GM18498 (cell line): ENCODE data around the gene HOXC10.

Experiments used
- ATAC-seq: cut with Tn5 transposase; IDR thresholded peaks from one replicate; pipeline ENCODE4 v1.9.1; 2021; ENCODE audit warnings: mild to moderate bottlenecking, moderate library complexity; ENCODE audit not compliant: unreplicated experiment

HOXC10 gene

DNA sequence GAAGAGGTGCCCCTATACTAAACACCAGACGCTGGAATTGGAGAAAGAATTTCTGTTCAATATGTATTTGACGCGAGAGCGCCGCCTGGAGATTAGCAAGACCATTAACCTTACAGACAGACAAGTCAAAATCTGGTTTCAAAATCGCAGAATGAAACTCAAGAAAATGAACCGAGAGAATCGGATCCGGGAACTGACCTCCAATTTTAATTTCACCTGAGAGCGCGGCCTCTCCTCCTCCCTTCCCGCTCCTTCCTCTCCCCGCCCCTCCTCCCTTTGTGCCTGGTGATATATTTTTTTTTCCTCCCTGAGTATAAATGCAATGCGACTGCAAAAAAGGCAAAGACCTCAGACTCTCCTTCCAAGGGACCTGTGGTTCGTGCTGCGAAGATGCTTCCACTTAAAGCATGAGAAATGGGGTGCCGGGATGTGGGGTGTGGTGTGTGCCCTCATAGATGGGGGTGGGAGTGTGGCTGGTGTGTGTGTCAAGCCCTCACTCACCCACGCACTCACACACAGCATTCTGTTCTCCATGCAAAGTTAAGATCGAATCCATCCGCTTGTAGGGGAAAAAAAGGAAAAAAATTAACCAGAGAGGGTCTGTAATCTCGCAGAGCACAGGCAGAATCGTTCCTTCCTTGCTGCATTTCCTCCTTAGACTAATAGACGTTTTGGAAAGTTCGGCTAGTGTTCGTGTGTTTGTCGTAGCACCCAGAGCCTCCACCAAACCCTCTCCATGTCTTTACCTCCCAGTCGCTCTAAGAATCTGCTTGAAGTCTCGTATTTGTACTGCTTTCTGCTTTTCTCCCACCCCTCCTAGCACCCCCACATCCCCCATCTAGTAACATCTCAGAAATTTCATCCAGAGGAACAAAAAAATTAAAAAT lies 4.5 kb downstream of the HOXC10 start:
- ATAC-seq: no peak

DNA sequence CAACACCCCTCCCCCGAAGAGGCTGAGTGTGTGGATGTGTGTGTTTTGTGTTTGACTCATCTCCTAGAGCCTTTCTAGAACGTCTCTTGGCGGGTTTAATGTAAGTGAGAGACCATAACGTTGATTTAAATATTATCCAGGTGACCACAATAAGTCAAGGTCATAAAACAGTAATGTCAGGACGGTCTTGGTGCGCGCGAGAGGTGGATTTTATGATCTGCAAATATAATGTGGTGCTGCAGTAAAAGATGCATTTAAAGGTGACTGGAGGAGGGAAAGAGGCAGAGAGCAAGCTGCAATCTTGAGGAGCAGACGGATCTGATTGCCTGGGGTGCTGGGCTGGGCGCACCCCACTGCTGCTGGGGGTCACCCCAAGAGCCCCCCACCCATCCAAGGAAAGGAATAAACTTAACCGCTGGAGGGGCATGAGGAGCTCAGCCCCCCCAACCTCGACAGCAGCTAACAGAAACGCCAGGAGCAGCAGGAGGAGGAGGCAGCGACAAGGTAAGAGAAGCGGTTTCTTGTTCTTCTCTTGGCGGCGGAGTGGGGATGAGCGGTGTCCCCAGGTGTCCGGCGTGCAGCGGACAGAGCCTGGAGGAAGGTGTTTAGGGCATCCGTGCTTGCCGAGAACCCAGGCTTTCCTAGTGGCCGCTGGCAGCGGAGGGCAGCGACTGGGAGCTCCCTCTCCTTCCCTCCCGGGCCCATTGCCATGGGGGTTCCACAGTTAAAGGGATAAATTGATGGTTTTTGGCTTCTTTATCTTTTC lies 5.5 kb downstream of the HOXC10 start:
- ATAC-seq: no peak

DNA sequence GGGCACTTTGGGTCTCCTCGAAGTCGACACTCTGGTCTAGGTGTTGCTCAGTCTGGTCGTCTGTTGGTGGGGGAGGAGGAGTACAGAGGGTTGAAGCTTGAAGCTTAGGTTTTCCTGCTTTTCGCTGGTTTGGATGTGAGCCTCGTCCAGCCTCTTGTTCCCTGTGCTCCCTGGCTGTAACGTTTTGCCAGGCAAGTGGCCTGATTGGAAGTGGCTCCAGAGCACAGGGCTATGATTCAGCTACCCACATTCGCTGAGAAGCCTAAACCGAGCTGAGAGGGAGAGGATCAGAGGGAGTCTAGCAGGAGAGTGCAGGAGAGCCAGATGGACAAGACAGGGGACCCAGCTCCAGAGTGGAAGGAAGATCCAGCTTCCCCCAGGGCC lies 6.1 kb downstream of the HOXC10 start:
- ATAC-seq: no peak

DNA sequence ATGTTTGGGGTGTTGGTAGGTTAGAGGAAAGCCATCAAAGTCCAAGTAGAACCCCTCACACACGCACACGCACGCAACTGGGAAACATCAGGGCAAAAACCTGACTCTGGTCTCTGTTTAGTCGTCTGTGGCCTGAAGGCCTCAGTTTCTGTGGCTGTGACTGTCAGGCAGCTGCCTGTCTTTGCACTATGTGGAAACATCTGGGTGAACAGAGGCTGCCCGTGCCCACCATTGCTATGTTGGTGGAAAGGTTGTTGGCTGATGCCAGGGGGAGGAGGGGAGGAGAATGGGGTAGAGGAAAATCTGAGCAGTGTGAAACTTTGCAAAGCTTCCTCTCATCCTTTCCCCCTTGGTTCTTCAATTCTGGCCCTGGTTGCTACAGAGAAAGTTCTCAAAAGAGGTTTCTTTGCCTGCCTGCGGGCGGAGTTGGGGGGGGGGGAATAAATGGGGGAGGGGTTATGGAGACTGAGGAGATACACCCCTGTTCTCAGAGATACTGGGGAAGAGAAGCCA lies 7.5 kb downstream of the HOXC10 start:
- no peak for ATAC-seq

DNA sequence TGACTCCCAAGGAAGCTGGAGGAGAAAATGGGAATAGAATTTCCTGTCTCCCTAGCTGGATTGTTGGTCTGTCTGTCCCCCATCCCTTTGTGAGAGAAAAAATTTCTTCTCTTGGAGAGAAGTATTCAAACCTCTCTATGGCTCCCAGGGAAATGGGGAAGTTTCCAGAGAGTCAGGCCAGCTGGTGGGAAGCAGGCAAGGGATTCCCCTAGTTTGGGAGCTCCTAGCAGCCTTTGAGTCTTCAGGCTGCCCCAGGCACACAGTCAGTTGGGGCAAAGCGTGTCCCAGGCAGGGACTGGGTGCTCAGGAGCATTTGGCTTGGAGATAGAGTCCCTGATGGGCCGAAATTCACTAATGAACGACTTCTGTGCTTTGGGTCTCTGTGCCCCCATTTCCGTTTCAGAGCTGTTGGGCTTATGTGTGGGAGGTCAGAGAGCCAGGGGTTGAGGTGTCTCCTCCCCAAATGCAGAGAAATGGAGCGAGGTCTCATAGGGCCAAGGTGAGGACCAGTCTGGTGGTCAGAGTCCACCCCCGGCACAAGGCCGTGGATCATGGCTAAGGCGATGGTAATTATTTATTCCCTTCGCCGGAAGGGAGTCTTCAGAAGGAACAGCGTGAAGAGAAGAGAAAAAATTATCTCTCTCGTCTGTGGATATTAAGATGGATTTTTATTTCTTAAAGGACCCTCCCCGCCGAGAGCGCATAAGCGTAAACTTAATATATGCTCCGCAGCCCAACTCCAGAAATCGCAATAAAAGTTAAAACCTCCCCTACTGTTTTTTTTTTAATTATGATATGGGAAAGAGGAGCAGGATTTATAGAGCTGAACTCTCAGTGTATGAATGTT lies 8.4 kb downstream of the HOXC10 start:
- no peak for ATAC-seq

DNA sequence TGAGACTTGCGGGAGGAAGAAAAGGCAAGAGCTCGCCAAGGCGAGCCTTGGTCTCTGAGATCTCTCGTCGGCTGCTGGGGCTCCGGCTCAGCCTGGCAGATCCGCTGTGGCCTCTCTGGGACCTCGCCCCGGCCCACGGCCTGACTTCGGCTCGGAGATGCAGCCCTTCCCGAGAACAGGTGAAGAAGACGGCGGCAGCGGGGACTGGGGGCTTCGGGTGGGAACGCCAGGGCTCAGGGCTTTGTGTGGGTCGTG lies 9.0 kb downstream of the HOXC10 start:
- no peak for ATAC-seq

DNA sequence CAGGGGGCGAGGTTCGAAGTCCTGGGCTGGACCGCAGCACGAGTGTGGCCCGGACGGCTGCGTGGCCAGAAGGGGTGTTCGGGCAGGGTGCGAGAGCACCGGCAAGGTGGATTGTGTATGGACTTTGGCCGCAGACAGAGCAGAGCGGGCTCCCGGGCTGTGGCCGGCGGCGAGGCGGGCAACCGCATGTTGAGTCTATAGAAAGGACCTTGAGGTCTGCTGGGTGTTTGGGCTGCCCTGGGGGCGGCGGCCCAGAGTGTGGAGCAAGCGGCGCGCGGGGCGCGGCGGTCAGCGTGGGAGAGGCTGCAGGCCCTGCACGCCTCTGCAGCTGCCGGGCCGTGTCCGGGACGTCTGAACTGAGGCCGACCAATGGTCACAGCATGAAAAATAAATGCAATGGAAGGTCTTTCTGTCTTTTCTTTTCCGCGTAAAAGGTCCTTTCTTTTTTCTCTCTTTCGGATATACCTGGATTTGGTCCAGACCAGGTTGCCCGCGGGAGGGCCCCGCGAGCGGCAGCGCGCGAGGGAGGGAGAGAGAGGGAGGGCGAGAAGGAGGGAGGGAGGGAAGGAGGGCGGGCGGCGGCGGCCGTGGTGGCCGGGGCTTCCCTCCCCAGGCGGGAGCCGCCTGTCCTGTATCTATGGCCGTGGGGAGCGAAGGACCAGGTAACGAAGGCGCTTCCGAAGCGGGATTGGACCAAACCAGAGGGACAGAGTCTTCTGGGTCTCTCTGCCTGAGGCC lies 9.5 kb downstream of the HOXC10 start:
- no peak for ATAC-seq

DNA sequence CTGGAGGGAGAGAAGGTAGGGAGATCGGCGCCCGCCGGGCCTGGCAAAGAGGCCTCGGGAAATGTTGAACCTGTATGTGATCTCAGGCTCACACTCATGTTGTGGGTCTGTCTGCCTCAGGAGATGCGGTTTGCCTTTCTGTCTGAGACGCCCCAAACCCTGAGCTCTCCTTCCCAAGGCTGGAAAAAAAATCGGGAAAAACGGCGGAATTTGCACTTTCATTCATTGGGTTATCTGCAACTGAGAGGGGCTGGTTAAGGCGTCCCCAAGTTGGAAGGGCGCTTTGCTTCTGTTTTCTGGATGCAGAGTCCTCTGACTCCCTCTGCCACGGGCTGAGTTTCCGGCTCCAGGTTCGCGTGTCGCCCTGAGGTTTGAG lies 10.0 kb downstream of the HOXC10 start:
- ATAC-seq: no peak

DNA sequence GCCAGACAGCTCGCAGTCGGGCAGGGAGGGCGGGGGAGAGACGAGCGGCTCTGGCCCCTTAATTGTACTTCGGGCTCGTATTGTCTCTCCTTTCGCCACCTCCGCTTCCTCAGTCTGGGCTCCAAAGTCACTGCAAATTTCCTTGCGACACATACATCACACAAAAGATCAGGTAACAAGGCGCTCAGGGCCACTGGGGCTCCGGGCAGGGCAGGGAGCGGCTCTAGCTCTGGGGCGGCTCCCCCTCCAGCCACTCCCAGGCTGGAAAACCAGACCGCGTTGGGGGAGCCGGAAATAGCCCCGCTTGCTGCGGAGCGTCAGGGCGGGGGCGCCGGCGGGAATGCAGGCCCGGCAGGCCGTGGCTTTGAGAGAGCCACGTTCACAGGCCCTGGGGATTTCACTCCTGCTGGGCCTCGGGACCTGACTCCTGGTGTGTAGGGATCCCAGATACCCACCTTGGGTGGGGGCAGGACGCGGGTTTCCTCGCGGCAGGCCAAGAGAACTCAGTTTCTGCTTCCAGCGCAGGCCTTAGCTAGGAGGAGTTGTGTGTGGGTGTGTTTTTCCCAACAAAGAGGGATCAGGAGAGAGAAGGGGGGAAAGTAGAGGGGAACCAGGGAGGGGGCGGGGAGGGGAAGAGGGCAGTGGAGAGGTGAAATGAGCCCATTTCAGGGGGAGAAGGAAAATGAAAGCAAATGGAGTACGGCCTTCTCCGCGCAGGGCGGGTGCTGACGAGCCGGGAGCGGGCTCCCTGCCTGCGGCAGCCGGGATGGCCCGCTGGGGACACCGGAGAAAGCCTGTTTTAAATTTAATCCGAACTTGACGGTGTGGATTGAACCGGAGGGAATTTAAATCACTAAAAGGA lies 10.7 kb downstream of the HOXC10 start:
- no peak for ATAC-seq

DNA sequence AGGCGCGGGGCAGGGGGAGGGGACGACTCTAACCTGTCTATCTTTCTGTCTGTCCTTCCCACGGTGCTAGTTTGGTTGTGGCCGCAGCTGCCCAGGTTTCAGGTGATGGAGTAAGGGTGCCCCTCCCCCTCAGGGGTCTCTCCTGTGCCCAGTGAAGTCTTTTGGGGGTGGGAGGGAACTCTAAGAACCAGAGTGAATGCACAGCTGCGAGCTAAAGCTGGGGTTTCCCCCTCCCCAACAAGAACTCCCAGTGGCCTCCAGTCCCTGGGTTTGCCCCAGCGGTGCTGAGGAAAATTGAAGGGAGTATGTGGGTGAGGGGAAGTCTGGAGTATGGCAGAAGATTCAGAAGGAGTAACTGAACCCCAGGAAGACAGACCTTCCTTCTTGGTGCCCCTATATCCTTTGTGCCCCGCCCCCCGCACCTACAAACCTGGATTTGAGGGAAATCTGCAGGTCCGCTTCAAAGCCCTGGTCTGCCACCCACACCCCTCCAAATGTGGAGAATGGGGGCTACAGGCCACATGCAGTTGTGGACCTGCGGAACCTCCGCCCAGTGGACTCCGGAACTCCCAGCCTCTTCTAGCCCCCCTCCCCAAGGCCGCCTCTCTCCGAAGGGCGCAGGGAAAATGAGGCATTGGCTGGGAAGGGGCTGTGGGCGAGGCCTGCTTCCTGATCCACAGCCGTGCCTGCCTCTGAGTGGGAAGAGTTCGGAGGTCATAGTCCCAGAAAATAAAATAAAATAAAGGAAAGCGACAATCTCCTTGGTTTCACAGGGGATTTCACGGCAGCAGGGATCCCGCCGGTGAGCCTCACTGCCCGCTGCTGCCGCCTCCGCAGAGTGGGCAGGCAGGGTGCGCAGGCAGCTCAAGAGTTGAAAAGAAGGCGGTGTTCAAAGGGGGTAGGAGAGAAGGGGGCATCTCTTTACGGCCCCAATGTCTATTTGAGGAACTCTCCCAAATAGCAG lies 11.6 kb downstream of the HOXC10 start:
- no peak for ATAC-seq

DNA sequence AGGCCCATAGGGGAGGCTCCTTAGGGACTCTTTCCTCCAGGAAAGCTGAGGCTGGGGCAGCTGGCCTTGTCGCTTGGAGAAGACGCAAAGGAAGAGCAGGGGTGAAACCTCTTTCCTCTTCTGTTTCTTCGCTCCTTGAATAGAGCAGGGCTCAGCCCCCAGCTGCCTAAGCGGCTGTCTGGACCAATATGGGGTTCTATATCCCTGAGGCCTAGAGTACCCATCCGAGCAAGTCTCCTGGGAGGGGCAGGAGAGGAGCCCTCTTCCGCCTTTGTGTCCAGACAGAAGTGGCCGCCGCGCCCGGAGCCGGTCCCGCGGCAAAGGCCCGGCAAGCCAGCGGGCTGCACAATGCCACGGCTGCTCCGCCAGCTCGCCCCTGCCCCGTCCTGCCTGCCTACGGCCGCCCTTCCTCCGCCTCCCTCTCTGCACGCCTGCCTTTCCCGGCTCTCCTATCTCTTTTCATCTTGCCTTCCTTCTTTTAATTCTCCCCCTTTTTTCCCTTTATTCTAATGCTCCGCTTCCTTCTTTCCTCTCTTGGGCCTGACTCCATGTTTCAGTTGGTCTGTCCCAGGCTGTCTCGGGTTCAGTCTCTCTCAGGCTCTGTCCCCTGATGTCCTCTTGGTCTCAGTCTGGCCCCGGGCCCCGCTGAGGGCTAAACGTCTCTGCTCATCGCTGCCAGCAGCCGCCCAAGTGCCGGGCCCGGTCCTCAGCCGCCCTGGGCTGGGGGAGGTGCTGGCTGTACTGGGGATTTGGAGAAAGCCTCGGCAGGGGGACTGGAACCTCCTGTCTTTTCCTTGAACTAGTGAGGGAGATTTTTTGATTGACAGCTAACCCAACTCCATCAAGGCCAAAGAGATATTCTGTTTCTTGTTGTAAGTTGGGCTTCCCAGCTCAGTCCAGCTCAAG lies 12.5 kb downstream of the HOXC10 start:
- ATAC-seq: no peak

DNA sequence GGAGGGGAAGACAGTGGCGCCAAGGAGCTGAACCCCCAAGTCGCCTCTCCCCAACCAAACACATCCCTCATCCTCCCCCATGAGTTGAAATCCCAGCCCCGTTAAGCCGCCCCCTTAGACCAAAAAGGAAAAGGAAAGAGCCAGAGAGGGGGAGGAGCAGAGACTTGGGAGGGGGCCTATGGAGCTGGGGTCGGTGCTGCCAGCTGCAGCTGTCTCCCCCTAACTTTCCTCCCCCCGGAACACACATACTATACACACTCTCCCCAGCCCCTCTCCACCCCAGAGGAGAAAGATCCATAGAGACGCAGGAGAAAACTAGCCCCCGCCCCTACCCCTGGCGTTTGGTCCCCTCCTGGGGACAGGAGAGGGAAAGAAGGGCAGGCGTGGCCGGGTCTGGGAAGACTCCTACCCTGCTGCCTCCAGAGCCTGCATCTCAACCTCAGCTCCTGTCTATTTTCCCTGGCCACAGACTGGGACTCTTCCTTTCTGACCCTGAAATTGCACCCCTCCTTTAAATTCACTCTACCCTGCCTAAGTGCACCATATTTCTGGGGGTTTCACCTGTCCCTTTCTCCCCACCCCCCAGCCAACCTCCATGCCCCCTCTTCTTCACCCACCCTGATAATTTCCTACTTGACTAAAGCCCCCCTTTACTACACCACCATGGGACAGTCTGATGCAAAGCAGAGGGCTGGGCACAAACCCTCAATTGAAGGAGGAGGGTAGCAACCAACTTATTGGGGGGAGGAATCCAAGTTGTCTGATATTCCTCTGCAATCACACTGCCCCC lies 13.4 kb downstream of the HOXC10 start:
- no peak for ATAC-seq

DNA sequence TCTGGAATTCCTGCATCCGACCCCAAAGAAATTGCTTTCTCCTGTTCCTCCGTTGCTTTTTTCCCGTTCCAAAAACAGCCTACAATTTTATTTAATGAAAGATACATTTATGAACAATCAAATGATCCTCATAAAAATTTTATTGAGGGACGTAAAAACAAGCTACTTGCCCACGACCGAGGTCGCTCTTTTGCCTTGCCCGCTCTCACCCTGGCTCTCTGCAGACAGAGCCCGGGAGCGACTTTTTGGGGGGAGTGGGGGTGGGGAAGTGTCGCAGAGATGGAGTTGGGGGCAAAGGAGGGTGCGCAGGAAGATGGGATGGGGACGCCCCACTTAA lies 13.9 kb downstream of the HOXC10 start:
- no peak for ATAC-seq

DNA sequence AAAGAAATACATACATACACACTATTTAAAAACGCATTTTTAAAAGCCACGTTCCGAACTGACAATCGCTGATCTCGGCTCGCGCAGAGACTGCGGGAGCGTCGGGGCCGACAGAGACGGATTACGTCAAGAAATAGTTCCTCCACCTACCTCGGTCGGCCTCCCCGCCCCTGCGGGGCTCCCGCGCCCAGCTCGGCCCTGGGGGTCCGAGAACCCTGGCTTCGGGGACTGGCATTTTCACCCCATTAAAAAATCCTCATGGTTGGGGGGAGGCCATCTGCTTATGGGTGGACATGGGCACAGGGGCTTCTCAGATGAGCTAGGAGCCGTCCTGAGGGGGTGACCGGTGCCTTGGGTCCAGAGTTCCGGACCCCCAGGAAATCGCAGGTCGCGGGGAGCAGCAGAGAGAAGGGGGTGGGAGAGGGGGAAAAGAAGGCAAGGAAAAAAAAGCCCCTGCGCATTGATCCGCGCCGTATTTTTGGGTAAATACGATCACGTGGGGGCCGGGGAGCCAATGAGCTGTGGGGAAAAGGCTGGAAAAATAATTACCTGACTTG lies 14.7 kb downstream of the HOXC10 start:
- no peak for ATAC-seq

DNA sequence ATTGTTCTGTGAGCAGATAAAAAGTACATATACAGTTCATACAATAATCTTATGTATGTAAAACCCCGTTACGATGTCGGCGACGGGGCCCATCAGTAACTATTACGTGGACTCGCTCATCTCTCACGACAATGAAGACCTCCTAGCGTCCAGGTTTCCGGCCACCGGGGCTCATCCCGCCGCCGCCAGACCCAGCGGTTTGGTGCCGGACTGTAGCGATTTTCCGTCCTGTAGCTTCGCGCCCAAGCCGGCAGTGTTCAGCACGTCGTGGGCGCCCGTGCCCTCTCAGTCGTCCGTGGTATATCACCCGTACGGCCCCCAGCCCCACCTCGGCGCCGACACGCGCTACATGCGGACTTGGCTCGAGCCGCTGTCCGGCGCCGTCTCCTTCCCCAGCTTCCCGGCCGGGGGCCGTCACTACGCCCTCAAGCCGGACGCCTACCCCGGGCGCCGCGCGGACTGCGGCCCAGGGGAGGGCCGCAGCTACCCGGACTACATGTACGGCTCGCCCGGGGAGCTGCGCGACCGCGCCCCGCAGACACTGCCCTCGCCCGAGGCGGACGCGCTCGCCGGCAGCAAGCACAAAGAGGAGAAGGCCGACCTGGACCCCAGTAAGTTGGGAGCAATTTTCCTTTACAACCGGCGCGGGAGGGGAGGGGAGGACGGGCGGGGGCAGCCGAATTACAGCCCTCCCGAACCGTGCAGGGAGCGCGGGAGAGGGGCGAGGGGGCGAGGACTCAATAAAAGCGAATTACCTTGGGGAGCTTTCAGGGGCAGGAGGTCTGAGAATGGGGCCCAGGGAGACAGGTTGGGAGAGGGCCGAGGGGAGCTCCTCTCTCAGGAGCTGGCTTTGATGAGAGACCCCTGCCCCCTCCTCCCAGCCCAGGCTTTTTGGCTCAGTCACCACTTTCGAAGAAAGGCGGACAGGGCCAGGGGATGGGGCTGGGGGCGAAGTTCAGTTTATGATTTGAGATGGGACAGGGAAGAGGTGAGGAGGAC lies 15.5 kb downstream of the HOXC10 start, which contains the start of gene HOXC9:
HOXC9 (plus strand) TSS at position 46 of the 999 bp plus-strand sequence; CDS start at position 74, 28 bp downstream.
- ATAC-seq: no peak
